Parathyroid adenoma (tissue), 2 donors: Measurements from ENCODE around the gene BANK1.

Source experiments
- H2AFZ ChIP-seq: fragments of 300-600 bp; sonication (generic); one replicate; pipeline ENCODE4 v1.7.0; 2017; ENCODE audit warnings: antibody characterized with exemption, mild to moderate bottlenecking
- H3K27ac ChIP-seq: fragments of 300-600 bp; sonication (generic); one replicate; pipeline ENCODE4 v1.7.0; 2017
- H3K27me3 ChIP-seq: fragments of 300-600 bp; sonication (generic); one replicate; pipeline ENCODE4 v1.7.0; 2017; ENCODE audit warnings: low read length; ENCODE audit not compliant: control insufficient read depth, insufficient read depth
- H3K36me3 ChIP-seq: fragments of 300-600 bp; sonication (generic); one replicate; pipeline ENCODE4 v1.7.0; 2017; ENCODE audit warnings: low read length; ENCODE audit not compliant: control insufficient read depth, insufficient read depth
- H3K4me1 ChIP-seq: fragments of 300-600 bp; sonication (generic); one replicate; pipeline ENCODE4 v1.7.0; 2017; ENCODE audit warnings: control low read depth
- H3K4me2 ChIP-seq: fragments of 300-600 bp; sonication (generic); one replicate; pipeline ENCODE4 v1.7.0; 2017; ENCODE audit warnings: low read length
- H3K4me3 ChIP-seq: fragments of 300-600 bp; sonication (generic); one replicate; pipeline ENCODE4 v1.7.0; 2017; ENCODE audit warnings: low read depth, low read length
- H3K79me2 ChIP-seq: fragments of 300-600 bp; sonication (generic); one replicate; pipeline ENCODE4 v1.7.0; 2017; ENCODE audit warnings: control low read depth
- H3K9ac ChIP-seq: fragments of 300-600 bp; sonication (generic); one replicate; pipeline ENCODE4 v1.7.0; 2017; ENCODE audit warnings: mild to moderate bottlenecking
- H3K9me3 ChIP-seq: fragments of 300-600 bp; sonication (generic); one replicate; pipeline ENCODE4 v1.7.0; 2017; ENCODE audit warnings: low read length; ENCODE audit not compliant: control insufficient read depth
- CTCF ChIP-seq: fragments of 300-600 bp; sonication (generic); IDR thresholded peaks from one replicate; pipeline ENCODE4 v1.7.0; 2017; ENCODE audit warnings: antibody characterized with exemption, mild to moderate bottlenecking
- donor health status: primary hyperparathyroidism.

BANK1 gene

GRCh38 chr4:101823864-101824263 lies 33.3 kb downstream of the BANK1 start:
- no peak for TF ChIP-seq CTCF
- Histone ChIP-seq H3K27me3 (no peaks in the 10 kb centered on the region), H2AFZ (no peak overlapping the region), H3K9me3 (no peaks in the 10 kb centered on the region), H3K4me3 (no peak overlapping the region), H3K27ac (no peak overlapping the region), H3K79me2 (no peaks in the 10 kb centered on the region), H3K4me2 (no peak overlapping the region), H3K4me1 (no peaks in the 10 kb centered on the region), H3K9ac (no peak overlapping the region), H3K36me3 (no peaks in the 10 kb centered on the region)

DNA sequence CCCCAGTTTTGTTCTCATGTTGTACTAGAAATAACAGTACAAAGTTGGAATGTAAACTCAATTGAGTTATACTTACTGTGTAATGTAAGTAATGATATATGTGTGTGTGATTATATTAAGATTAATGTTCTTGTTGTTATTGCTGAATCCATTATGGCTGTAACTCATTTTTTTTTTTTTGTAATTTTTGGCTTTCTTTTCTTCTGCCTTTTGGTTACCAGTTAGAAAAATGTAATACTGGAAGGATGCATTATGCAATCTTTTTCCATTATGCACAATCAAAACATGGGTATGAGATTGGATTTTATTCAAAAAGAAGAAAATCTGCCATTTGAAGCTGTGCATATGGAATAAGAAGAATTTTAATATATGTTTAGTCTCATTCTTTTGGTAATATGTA lies 34.0 kb downstream of the BANK1 start:
- Histone ChIP-seq H3K4me2 (no peak overlapping the region), H3K9me3 (no peaks in the 10 kb centered on the region), H3K4me3 (no peak overlapping the region), H3K36me3 (no peaks in the 10 kb centered on the region), H2AFZ (no peak overlapping the region), H3K27ac (no peak overlapping the region), H3K4me1 (no peaks in the 10 kb centered on the region), H3K27me3 (no peaks in the 10 kb centered on the region), H3K9ac (no peak overlapping the region), H3K79me2 (no peaks in the 10 kb centered on the region)
- no peak for TF ChIP-seq CTCF

GRCh38 chr4:101825953-101826352 lies 35.4 kb downstream of the BANK1 start:
- no peak overlapping the region for H3K4me2 ChIP-seq

DNA sequence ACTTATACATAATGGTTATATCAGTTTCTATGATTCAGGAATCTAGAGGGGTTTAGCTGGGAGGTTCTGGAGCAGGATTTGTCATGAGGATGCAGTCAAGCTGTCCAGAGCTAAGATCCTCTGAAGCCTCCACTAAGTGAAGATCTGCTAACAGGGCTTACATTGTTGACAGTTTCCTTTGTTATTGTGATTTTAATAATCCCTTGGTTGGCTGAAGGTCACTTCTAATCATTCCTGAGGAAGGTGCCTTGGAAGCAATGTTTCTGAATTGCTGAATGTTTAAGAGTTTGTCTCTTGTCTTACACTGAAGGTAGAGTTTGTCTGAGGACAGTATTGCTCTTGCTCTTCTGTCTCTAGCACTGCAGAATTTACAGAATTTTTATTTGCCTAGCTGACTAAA lies 41.3 kb downstream of the BANK1 start:
- no peaks in the 10 kb centered on the region for H3K79me2 ChIP-seq
- no peaks in the 10 kb centered on the region for H3K9me3 ChIP-seq
- H3K4me3 ChIP-seq, result no peak overlapping the region
- H3K4me2 ChIP-seq, result no peak overlapping the region
- no peak for TF ChIP-seq CTCF
- H3K27me3 ChIP-seq, result no peaks in the 10 kb centered on the region
- no peak overlapping the region for H3K9ac ChIP-seq
- H3K27ac ChIP-seq, result no peak overlapping the region
- H3K36me3 ChIP-seq, result no peaks in the 10 kb centered on the region
- H2AFZ ChIP-seq, result no peak overlapping the region
- H3K4me1 ChIP-seq, result no peaks in the 10 kb centered on the region

More at GRCh38 chr4:101825953-101826352, 35.4 kb downstream of the BANK1 start:
- Histone ChIP-seq H3K9me3 (no peaks in the 10 kb centered on the region), H3K4me1 (no peaks in the 10 kb centered on the region), H2AFZ (no peak overlapping the region), H3K36me3 (no peaks in the 10 kb centered on the region), H3K9ac (no peak overlapping the region), H3K79me2 (no peaks in the 10 kb centered on the region), H3K27me3 (no peaks in the 10 kb centered on the region), H3K27ac (no peak overlapping the region), H3K4me3 (no peak overlapping the region)
- no peak for TF ChIP-seq CTCF

- Histone ChIP-seq H3K36me3 (no peaks in the 10 kb centered on the region), H3K4me2 (no peak overlapping the region), H3K9ac (no peak overlapping the region), H3K4me1 (no peaks in the 10 kb centered on the region), H3K27me3 (no peaks in the 10 kb centered on the region), H3K79me2 (no peaks in the 10 kb centered on the region), H3K4me3 (no peak overlapping the region), H3K27ac (no peak overlapping the region), H3K9me3 (no peaks in the 10 kb centered on the region), H2AFZ (no peak overlapping the region)
- TF ChIP-seq CTCF, result no peak
Observed at GRCh38 chr4:101833480-101833879, 43.0 kb downstream of the BANK1 start.
